Tongue (tissue), 3 donors: ENCODE results near the gene NFS1. TPM values are rescaled to one million over a fixed set of nuclear protein-coding genes. Genes with fewer than 3 reads are reported as not detected.

Experiments
- DNase-seq: peaks from one replicate; pipeline ENCODE4 v3.0.0-alpha.2; 2015
- small RNA-seq: library from RNA; depleted of rRNA; stranded (forward); fragments of <200 nt; gene quantifications from one replicate; pipeline ENCODE3, GENCODE V24; 2014; ENCODE audit warnings: low replicate concordance
- total RNA-seq: library from RNA; depleted of rRNA; stranded (reverse); fragments of >200 nt; gene quantifications from one replicate; pipeline ENCODE4 v1.2.3, GENCODE V29; 2014

NFS1 gene
- total RNA-seq, 1 donor from 2014 or later, result 33.3 TPM

DNA sequence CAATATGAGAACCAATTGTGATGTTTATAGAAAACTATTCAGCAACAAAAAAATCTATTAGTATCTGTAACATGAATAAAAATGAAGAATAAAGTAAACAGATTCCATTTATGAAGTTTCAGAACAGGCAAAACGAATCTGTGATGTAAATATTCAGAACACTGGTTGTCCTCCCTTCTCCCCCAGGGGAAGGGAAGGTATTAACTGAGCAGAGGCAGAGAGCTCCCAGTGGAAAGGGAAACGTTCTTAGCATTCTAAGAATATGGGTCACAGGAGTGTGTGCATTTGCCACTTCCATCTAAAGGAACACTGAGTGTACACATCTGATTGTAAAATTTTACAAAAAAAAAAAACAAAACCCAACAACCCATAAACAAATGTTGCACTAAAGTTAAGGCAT, 60.4 kb downstream of the NFS1 start:
- no peak for DNase-seq

GRCh38 chr20:35637276-35637675, 61.9 kb downstream of the NFS1 start:
- DNase-seq, result no peak

DNA sequence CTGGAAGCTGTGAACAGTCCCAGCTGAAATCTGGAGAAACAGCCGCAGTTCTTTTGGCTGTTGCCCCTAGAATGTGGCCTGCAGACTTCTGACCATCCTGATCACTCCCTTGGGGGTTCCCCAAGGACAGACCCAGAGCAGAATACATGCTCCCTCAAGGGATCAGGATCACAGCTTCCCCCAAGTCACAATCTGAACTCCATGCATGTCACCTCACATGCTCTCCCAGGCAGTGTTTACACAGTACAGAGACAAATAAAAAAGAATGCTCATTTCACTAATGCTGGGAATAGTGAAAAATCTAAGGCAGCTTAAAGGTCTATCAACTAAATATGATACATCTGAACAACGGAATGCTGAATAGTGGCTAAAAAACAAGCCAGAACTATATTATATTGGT, 63.1 kb downstream of the NFS1 start:
- DNase-seq, result no peak

DNA sequence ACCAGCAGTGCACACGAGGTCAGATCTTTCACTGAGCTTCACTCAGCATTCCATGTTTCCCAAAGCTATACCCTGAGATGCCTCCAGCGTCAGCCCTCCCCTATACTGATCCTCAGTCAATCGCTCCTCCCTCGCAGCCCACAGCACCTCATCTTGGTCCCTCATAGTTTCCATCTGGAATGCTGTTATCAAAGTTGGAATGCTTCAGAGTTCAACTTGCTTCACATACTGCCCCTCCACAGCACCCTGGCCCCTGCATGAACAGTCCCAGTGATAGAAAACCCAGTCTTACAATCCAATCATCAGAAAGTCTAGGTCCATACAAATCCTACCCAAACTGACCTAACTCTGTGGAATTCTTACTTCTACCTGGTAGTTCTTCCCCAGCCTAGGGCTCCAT, 63.5 kb downstream of the NFS1 start:
- no peak for DNase-seq

DNA sequence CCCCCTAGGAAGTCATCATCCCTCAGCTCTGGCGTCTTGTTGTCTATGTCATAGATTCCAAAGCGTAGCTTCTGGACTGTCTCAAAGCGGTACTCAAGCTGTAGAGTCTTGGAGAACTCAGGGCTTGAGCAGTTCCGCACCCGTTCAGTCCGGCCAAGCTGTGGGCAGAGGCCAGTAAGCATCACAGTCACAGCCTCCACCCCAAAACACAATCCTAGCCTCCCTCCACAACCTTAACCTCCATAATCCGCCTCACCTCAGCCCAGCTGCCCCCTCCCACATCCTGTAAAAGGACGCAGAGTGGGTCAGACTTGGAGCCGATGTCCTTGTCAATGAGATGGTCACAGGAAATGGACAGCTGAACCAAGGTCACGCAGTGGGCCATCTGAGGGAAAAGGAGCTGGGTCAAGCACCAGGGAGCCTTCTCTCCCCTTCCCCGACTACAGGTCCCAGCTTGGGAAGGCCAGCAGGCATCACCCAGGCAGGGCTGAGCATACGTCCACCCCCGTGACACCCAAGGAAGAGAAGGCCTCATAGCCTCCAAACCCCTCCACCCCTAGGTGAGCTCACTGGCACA, 66.5 kb downstream of the NFS1 start:
- DNase-seq, result no peak

DNA sequence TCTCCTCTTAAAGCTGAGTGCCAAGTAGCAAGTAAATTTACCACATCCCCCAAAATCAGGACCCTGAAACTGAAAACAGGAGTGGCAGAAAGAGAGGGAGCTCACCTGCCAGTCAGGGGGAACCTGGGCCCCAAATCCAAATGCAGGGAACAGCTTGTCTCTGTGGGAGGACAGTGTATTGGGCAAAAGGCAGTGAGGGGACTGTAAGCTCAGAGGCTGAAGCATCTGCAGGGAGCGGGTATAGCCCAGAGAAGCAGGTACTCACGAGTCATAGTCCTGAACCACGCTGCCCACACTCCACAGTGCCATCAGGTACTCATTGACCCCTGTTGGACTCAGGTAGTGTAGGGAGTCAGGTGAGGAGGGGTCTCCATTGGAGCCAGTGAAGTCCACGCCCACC, 68.5 kb downstream of the NFS1 start:
- DNase-seq, result no peak

DNA sequence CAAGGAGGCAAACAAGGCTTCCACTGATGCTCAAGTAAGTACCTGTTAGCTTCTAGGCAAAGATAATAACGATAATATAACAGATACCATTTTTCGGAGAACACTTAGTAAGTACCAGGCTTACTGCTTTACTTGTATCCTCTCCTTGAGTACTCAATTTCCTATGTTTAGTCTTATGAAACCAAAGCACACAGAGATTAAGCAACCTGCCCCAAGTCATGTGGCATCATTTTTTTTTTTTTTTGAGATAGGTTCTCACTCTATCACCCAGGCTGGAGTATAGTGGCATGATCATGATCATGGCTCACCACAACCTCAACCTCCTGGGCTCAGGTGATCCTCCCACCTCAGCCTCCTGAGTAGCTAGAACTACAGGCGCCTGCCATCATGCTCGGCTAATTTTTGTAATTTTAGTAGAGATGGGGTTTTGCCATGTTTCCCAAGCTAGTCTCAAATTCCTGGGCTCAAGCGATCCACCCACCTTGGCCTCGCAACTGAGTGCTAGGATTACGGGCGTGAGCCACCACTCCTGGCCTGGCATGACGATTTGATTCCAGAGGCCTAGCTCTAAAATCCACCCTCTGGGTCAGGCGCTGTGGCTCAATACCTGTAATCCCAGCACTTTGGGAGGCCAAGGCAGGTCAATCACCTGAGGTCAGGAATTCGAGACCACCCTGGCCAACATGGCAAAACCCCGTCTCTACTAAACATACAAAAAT, 69.6 kb downstream of the NFS1 start:
- DNase-seq, result no peak

DNA sequence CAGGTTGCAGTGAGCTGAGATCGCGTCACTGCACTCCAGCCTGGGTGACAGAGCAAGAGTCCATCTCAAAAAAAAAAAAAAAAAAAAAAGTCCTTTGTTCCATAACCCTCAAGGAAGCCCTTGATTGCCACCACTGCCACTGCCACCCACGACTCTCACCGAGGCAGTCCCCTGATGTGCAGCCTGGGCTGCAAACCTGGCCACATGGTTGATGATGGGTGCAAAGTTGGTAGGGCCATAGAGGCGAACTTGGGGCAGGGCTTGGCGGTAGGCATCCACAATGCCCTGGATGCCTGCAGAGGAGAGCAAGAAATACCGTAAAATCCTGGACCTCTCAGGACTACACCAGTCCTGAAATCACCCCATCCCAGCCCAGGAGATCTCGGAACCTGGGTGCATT, 72.0 kb downstream of the NFS1 start:
- no peak for DNase-seq

- no peak for DNase-seq
Measured at GRCh38 chr20:35626386-35627001, 72.7 kb downstream of the NFS1 start.

DNA sequence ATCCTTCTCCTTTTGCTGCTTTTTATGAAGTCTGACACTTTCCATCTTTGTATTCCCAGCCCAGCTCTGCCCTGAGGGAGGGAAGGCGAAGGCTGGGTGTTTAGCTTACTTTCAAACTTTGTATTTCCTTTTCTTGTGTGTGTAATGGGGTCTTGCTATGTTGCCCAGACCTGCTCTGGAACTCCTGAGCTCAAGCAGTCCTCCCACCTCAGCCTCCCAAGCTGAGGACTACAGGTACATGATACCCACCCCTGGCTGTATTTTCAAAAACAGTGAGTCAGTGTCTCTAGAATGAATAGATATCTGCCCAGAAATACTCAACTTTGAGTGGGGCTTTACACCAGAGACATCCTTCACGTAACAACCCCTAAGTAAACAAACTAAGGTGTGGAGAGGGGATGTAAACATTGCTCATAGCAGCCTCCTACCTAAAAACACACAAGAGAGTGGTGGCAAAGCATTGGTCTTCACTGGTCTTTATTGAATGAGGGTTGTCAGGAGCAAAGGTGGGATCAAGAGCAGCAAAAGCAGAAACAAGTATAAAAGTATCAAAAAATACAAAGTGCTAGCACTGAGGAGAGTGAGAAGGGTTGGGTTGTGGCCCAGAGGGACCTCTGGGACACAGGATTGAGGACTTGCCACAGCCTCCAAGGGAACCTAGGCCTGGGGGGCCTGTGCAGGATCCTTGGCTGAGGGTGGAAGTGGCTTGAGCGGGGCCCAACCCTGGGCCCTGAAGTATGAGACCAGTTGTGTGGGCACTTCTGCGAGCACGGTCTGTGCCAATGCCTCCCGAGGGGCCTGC, 73.4 kb downstream of the NFS1 start:
- no peak for DNase-seq

GRCh38 chr20:35621560-35621946, 77.6 kb downstream of the NFS1 start:
- DNase-seq, result no peak

DNA sequence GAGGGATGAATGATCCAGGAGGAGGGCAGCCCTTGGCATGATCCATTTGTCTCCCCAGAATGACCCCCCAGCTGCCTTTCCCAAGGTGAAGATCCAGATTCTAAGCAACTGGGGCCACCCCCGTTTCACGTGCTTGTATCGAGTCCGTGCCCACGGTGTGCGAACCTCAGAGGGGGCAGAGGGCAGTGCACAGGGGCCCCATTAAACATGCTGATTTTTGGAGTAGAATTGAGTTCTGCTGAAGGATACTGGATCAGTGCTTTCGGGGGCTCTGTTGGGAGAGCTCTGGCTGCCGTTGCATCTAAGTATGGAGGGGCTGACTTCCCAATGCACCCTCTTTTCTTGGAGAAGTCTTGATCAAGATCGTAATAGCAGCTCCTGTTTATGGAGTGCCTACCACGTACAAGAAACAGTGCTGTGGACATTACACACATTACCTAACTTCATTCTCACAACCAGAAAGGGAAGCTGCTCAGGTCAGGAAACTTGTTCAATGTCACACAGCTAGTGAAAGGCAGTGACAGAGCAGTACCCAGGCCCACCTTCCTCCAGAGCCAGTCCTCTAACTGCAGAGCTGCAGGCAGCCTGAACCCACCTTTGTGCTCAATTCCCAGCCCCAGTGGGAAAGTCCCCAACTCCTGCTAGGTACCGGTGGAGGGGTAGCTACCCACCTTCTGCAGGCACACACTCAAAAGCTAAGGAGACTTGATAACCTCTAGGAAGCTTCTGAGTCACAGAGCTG, 78.2 kb downstream of the NFS1 start:
- DNase-seq, result no peak

DNA sequence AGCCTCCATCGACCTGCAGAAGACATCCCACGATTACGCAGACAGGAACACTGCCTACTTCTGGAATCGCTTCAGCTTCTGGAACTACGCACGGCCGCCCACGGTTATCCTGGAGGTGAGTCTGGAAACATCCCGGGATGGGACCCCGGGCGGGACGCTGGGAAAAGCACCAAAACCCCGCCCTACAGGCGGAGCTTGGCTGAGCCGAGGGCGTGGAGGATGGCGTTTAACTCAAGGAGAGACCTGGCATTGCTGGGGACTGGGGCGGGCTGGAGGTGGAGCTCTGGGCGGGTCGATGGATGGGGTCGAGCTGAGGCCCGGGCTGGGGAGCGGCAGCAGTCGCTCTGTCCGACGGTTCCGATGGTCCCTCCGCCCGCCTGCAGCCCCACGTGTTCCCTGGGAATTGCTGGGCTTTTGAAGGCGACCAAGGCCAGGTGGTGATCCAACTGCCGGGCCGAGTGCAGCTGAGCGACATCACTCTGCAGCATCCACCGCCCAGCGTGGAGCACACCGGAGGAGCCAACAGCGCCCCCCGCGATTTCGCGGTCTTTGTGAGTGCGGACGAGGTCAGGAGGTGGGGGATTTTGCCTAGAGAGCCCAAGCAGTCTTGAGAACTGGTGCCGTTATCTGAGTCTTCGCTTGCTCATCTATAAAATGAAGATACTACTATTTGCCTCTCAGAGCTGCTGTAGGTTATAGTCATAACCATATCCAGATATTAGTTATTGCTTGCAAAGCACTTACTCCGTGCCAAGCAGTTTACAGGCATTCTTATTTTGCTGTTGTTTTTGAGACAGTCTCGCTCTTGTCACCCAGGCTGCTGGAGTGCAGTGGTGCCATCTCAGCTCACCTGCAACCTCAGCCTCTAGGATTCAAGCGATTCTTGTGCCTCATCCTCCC, 79.7 kb downstream of the NFS1 start:
- DNase-seq, result peak; percentile 87

GRCh38 chr20:35618263-35619131, 80.7 kb downstream of the NFS1 start:
- peak; percentile 43 for DNase-seq

Small RNA genes lying within 50 kb of the gene (small RNA-seq; reads per million reads assigned to genes)
- gene RNU6-759P, result not detected

Other genes starting within 250 kb of the NFS1 start
- gene CEP250, start 243.8 kb downstream of the NFS1 start, total RNA-seq, result 37.1 TPM
- gene C20orf173, start 169.7 kb downstream of the NFS1 start, total RNA-seq, result not detected
- 202 TPM for gene ERGIC3, start 157.3 kb downstream of the NFS1 start, total RNA-seq
- not detected for gene SPAG4, start 83.5 kb downstream of the NFS1 start, total RNA-seq
- gene CPNE1, start 34.5 kb downstream of the NFS1 start, total RNA-seq, result 91.0 TPM
- 52.1 TPM for gene RBM12, start 34.5 kb downstream of the NFS1 start, total RNA-seq
- 96.8 TPM for gene ROMO1, start 53 bp upstream of the NFS1 start, total RNA-seq
- gene RBM39, start 42.9 kb upstream of the NFS1 start, total RNA-seq, result 426 TPM
- 46.2 TPM for gene PHF20, start 72.7 kb upstream of the NFS1 start, total RNA-seq